OCI-LY7 (cell line): ENCODE measurements around the gene KIAA1328. TPM values are rescaled to one million over a fixed set of nuclear protein-coding genes. Genes with fewer than 3 reads are reported as not detected.

Experiments
- BruUV-seq: library from RNA; stranded (reverse); fragments of 400-500 nt; replicated peaks from 2 replicates; lab custom pipeline; 2021; lab: Mats Ljungman, UMichigan
- CTCF ChIA-PET: fragments of 300-600 bp; sonication (Branson Sonifier 250); formaldehyde crosslinking; loops from one replicate; lab custom pipeline; 2022; ENCODE audit warnings: antibody characterized with exemption; ENCODE audit not compliant: unreplicated experiment; lab: Charles Lee
- POLR2A ChIA-PET: fragments of 300-600 bp; sonication (Branson Sonifier 250); formaldehyde crosslinking; loops from one replicate; lab custom pipeline; 2022; ENCODE audit warnings: antibody characterized with exemption; lab: Charles Lee
- DNase-seq: peaks from one replicate; pipeline ENCODE4 v3.0.0-alpha.2; 2015; ENCODE audit warnings: low spot score
- H2AFZ ChIP-seq: fragments of 200-600 bp; sonication (generic), shearing (Covaris generic); 2 replicates; pipeline ENCODE4 v1.6.1; 2014; ENCODE audit warnings: mild to moderate bottlenecking, antibody characterized with exemption, low read length, moderate library complexity
- H3K27ac ChIP-seq: fragments of 200-600 bp; sonication (generic); 2 replicates; pipeline ENCODE4 v1.5.1; 2014; ENCODE audit warnings: mixed run types, low read depth, mild to moderate bottlenecking, moderate library complexity, low read length, inconsistent platforms; ENCODE audit not compliant: poor library complexity, severe bottlenecking
- H3K36me3 ChIP-seq: fragments of 200-600 bp; sonication (generic); 2 replicates; pipeline ENCODE4 v1.6.1; 2014; ENCODE audit warnings: mild to moderate bottlenecking, antibody characterized with exemption, low read length, moderate library complexity, mixed read lengths; ENCODE audit not compliant: insufficient read depth
- H3K4me1 ChIP-seq: fragments of 200-600 bp; sonication (generic); 2 replicates; pipeline ENCODE4 v1.5.1; 2014; ENCODE audit warnings: mild to moderate bottlenecking, low read length; ENCODE audit not compliant: insufficient read depth, poor library complexity, severe bottlenecking
- H3K4me2 ChIP-seq: fragments of 200-600 bp; sonication (generic); 2 replicates; pipeline ENCODE4 v1.6.1; 2014; ENCODE audit warnings: mild to moderate bottlenecking, low read length
- H3K4me3 ChIP-seq: fragments of 200-600 bp; sonication (generic); 2 replicates; pipeline ENCODE4 v1.5.1; 2014; ENCODE audit warnings: mild to moderate bottlenecking, low read depth, low read length; ENCODE audit not compliant: poor library complexity, severe bottlenecking
- H3K79me2 ChIP-seq: fragments of 200-600 bp; sonication (generic); 2 replicates; pipeline ENCODE4 v1.6.1; 2016; ENCODE audit warnings: low read depth, mild to moderate bottlenecking, low read length, moderate library complexity, mixed read lengths; ENCODE audit not compliant: insufficient read depth
- H3K9me2 ChIP-seq: fragments of 200-600 bp; sonication (generic); 2 replicates; pipeline ENCODE4 v1.6.1; 2016; ENCODE audit warnings: mild to moderate bottlenecking, low read length, mixed read lengths; ENCODE audit not compliant: insufficient read depth
- H3K9me3 ChIP-seq: fragments of 200-600 bp; sonication (generic); 2 replicates; pipeline ENCODE4 v1.6.1; 2014; ENCODE audit warnings: mild to moderate bottlenecking, mixed run types, low read length, mixed read lengths
- H4K20me1 ChIP-seq: fragments of 200-600 bp; sonication (generic); 2 replicates; pipeline ENCODE4 v1.6.1; 2014; ENCODE audit warnings: mild to moderate bottlenecking, antibody characterized with exemption, low read length, moderate library complexity, mixed read lengths; ENCODE audit not compliant: insufficient read depth
- EZH2phosphoT487 ChIP-seq: fragments of 200-600 bp; sonication (generic); IDR thresholded peaks from 2 replicates; pipeline ENCODE4 v1.6.1; 2018; ENCODE audit warnings: low read depth, borderline replicate concordance, mild to moderate bottlenecking, mixed run types, antibody characterized with exemption, low read length, moderate library complexity, mixed read lengths
- intact Hi-C: fragments of 100-400 bp; cut with micrococcal nuclease; formaldehyde crosslinking; loops from one replicate; pipeline ENCODE4 v1.10.0; 2022; ENCODE audit not compliant: unreplicated experiment
- total RNA-seq, 2 experiments: library from RNA; depleted of rRNA in 1 of 2; stranded (reverse); fragments of >200 nt in 1 of 2; shearing (Covaris generic) in 1 of 2; gene quantifications; 2 replicates each; pipeline ENCODE4 v1.2.3, GENCODE V29; 2014 to 2022
- TF ChIP-seq, protein P1 (sequence below): fragments of 200-600 bp; sonication (generic); conservative IDR thresholded peaks from 2 replicates; pipeline ENCODE4 v1.5.1; 2014; ENCODE audit warnings: mild to moderate bottlenecking, antibody characterized with exemption, low read length, moderate library complexity, mixed read lengths

The KIAA1328 gene
- total RNA-seq, 2 experiments from 2014 or later, result 3.0 to 5.8 TPM

DNA sequence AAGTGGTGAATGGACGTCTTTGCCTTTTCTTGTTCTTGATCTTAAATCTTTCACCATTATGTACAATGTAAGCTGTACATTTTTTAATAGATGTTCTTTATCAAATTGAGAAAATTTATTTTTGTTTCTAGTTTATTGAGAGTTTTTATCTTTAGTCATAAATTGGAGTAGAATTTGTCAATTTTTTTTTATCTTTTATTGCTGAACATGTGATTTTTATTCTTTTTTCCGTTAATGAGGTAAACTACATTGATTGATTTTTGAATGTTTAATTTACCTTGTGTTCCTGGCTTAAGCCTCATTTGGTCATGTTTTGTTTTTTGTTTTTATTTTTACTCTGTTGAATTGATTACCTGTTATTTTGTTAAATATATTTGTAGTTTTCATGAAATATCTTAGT, 19.7 kb downstream of the KIAA1328 start:
- no peak overlapping the region for H3K4me2 ChIP-seq
- no peak for DNase-seq
- intact Hi-C loops, result no loop called here
- no TSS peak for BruUV-seq
- ChIA-PET POLR2A (no interaction called here), CTCF (no interaction called here)
- no peaks in the 10 kb centered on the region for H3K9me3 ChIP-seq
- no peak overlapping the region for H2AFZ ChIP-seq
- no peak for TF ChIP-seq EZH2phosphoT487
- TF ChIP-seq, protein P1, sequence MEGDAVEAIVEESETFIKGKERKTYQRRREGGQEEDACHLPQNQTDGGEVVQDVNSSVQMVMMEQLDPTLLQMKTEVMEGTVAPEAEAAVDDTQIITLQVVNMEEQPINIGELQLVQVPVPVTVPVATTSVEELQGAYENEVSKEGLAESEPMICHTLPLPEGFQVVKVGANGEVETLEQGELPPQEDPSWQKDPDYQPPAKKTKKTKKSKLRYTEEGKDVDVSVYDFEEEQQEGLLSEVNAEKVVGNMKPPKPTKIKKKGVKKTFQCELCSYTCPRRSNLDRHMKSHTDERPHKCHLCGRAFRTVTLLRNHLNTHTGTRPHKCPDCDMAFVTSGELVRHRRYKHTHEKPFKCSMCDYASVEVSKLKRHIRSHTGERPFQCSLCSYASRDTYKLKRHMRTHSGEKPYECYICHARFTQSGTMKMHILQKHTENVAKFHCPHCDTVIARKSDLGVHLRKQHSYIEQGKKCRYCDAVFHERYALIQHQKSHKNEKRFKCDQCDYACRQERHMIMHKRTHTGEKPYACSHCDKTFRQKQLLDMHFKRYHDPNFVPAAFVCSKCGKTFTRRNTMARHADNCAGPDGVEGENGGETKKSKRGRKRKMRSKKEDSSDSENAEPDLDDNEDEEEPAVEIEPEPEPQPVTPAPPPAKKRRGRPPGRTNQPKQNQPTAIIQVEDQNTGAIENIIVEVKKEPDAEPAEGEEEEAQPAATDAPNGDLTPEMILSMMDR, result no peak
- H3K4me1 ChIP-seq, result no peaks in the 10 kb centered on the region
- no peaks in the 10 kb centered on the region for H3K36me3 ChIP-seq
- H4K20me1 ChIP-seq, result no peaks in the 10 kb centered on the region
- H3K79me2 ChIP-seq, result no peaks in the 10 kb centered on the region
- no peak overlapping the region for H3K4me3 ChIP-seq
- no peak overlapping the region for H3K27ac ChIP-seq
- H3K9me2 ChIP-seq, result no peaks in the 10 kb centered on the region

DNA sequence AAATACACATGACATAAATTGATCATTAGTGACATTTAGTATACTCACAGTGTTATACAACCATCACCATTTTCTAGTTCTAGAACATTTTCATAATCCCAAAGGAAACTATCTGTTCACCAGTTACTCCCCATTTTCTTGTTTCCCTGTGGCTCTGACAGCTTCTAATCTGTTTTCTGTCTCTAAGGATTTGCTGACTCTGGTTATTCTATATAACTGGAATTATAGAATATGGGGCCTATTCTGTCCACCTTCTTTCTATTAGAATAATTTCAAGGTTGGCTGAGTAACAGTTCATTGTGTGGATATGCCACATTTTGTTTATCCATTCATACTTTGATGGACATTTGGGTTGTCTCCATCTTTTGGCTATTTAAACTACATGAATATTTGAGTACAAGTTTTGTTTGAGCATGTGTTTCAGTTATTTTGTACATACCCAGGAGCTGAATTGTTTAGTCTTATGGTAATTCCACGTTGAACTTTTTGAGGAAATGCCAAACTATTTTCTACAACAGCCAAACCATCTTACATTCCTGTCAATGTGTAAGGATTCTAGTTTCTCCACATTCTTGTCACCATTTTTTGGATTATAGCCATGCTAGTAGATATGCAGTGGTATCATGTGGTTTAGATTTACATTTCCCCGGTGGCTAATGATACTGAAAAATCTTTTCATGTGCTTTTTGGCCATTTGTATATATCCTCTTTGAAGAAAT, 20.5 kb downstream of the KIAA1328 start:
- no TSS peak for BruUV-seq
- ChIA-PET POLR2A (no interaction called here), CTCF (no interaction called here)
- Histone ChIP-seq H3K27ac (no peak overlapping the region), H3K79me2 (no peaks in the 10 kb centered on the region), H3K9me3 (no peaks in the 10 kb centered on the region), H3K4me3 (no peak overlapping the region), H4K20me1 (no peaks in the 10 kb centered on the region), H3K4me1 (no peaks in the 10 kb centered on the region), H3K9me2 (no peaks in the 10 kb centered on the region), H3K36me3 (no peaks in the 10 kb centered on the region), H3K4me2 (no peak overlapping the region), H2AFZ (no peak overlapping the region)
- TF ChIP-seq, protein P1, result no peak
- TF ChIP-seq EZH2phosphoT487, result no peak
- intact Hi-C loops, result no loop called here
- DNase-seq, result no peak

DNA sequence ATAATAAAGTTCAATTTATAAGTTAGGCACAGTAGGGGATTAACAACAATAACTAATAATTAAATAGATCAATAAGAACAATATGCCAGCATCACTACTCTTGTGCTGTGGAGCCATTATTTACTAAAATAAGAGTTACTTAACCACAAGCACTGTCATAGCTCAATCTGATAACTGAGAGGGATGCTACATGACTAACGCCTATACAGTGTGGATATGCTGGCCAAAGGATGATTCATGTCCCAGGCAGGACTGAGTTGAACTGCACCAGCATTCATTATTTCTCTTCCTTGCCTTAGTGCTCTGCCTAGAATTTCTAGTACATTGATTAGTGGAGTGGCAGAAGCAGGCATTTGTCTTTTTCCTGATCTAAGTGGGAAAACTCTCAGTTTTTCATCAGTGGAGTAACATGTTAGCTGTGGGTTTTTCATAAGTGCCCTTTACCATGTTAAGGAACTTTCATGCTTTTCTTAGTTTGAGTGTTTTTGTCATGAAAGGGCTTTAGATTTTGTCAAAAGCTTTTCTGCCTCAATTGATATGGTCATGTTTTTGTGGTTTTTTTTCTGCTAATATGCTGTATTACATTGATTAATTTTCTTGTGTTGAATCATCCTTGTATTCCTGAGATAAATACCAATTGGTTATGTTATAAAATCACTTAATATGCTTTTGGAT, 21.7 kb downstream of the KIAA1328 start:
- Histone ChIP-seq H3K79me2 (no peaks in the 10 kb centered on the region), H3K4me2 (no peak overlapping the region), H3K9me3 (no peaks in the 10 kb centered on the region), H3K4me1 (no peaks in the 10 kb centered on the region), H4K20me1 (no peaks in the 10 kb centered on the region), H2AFZ (no peak overlapping the region), H3K36me3 (no peaks in the 10 kb centered on the region), H3K4me3 (no peak overlapping the region), H3K9me2 (no peaks in the 10 kb centered on the region), H3K27ac (no peak overlapping the region)
- POLR2A ChIA-PET, result no interaction called here
- BruUV-seq, result no TSS peak
- intact Hi-C loops, result no loop called here
- TF ChIP-seq, protein P1, result no peak
- no peak for TF ChIP-seq EZH2phosphoT487
- DNase-seq, result no peak
- CTCF ChIA-PET, result no interaction called here
